ENCODE data around the gene MPRIP. TPM values are rescaled to one million over a fixed set of nuclear protein-coding genes. Genes with fewer than 3 reads are reported as not detected.

The MPRIP gene
- total RNA-seq, 4 donors from 2014 or later: 122 to 207 (median 145) TPM

GRCh38 chr17:17105976-17106375 lies 63.7 kb downstream of the MPRIP start:
- H3K4me1 ChIP-seq: peaks cover 64% of the 10 kb centered on the region
- 97% methylated on average over 3 of the region's 7 CpGs for WGBS

GRCh38 chr17:17106756-17107155 lies 64.5 kb downstream of the MPRIP start:
- Histone ChIP-seq H3K4me3 (no peak overlapping the region), H3K9me3 (no peaks in the 10 kb centered on the region), H3K27me3 (no peaks in the 10 kb centered on the region), H3K27ac (peak overlapping the region; percentile 79), H3K36me3 (no peaks in the 10 kb centered on the region), H3K4me1 (peaks cover 72% of the 10 kb centered on the region)
- no peak for DNase-seq (ENCODE audit: low spot score in 2 of 2)
- TF ChIP-seq CTCF (IDR thresholded peaks at IDR 0.05) (no peak), EP300 (IDR thresholded peaks at IDR 0.05) (no peak), POLR2A (IDR thresholded peaks at IDR 0.05) (no peak), POLR2AphosphoS5 (IDR thresholded peaks at IDR 0.05) (no peak)
- WGBS: 24% methylated on average over 3 of the region's 3 CpGs

More at GRCh38 chr17:17105976-17106375, 63.7 kb downstream of the MPRIP start:
- H3K27ac ChIP-seq: peak overlapping the region; percentile 19
- TF ChIP-seq CTCF (IDR thresholded peaks at IDR 0.05) (no peak), EP300 (IDR thresholded peaks at IDR 0.05) (no peak), POLR2A (IDR thresholded peaks at IDR 0.05) (no peak), POLR2AphosphoS5 (IDR thresholded peaks at IDR 0.05) (no peak)
- no peak for DNase-seq (ENCODE audit: low spot score in 2 of 2)
- no peak overlapping the region for H3K4me3 ChIP-seq
- H3K27me3 ChIP-seq: no peaks in the 10 kb centered on the region
- H3K9me3 ChIP-seq: no peaks in the 10 kb centered on the region
- no peaks in the 10 kb centered on the region for H3K36me3 ChIP-seq

- TF ChIP-seq CTCF (IDR thresholded peaks at IDR 0.05): no peak
- TF ChIP-seq EP300 (IDR thresholded peaks at IDR 0.05): no peak
- TF ChIP-seq POLR2A (IDR thresholded peaks at IDR 0.05): no peak
- TF ChIP-seq POLR2AphosphoS5 (IDR thresholded peaks at IDR 0.05): no peak
- peak overlapping the region; percentile 79 for H3K27ac ChIP-seq
- no CpG with 5 or more reads among the region's 4 CpGs for WGBS
- no peak for DNase-seq (ENCODE audit: low spot score in 2 of 2)
- H3K9me3 ChIP-seq: no peaks in the 10 kb centered on the region
- no peaks in the 10 kb centered on the region for H3K36me3 ChIP-seq
- peaks cover 77% of the 10 kb centered on the region for H3K4me1 ChIP-seq
- no peak overlapping the region for H3K4me3 ChIP-seq
- H3K27me3 ChIP-seq: no peaks in the 10 kb centered on the region
These were observed 65.0 kb downstream of the MPRIP start for GRCh38 chr17:17107281-17107680.

GRCh38 chr17:17107891-17108431 lies 65.7 kb downstream of the MPRIP start:
- no peak overlapping the region for H3K4me3 ChIP-seq
- no peak for TF ChIP-seq CTCF (IDR thresholded peaks at IDR 0.05)
- no peaks in the 10 kb centered on the region for H3K9me3 ChIP-seq
- no peaks in the 10 kb centered on the region for H3K27me3 ChIP-seq
- DNase-seq (ENCODE audit: low spot score in 2 of 2): no peak
- peaks cover 80% of the 10 kb centered on the region for H3K4me1 ChIP-seq
- peak overlapping the region; percentile 79 for H3K27ac ChIP-seq
- 58% methylated on average over 7 of the region's 7 CpGs for WGBS
- H3K36me3 ChIP-seq: no peaks in the 10 kb centered on the region

GRCh38 chr17:17108451-17109049 lies 66.3 kb downstream of the MPRIP start:
- peaks cover 76% of the 10 kb centered on the region for H3K4me1 ChIP-seq
- H3K27ac ChIP-seq: peak overlapping the region; percentile 79
- no peaks in the 10 kb centered on the region for H3K9me3 ChIP-seq
- no peaks in the 10 kb centered on the region for H3K36me3 ChIP-seq
- TF ChIP-seq POLR2A (IDR thresholded peaks at IDR 0.05) (no peak), POLR2AphosphoS5 (IDR thresholded peaks at IDR 0.05) (no peak)
- DNase-seq (ENCODE audit: low spot score in 2 of 2): no peak
- no peaks in the 10 kb centered on the region for H3K27me3 ChIP-seq
- no peak overlapping the region for H3K4me3 ChIP-seq
- WGBS: 35% methylated on average over 8 of the region's 8 CpGs
